ENCODE results near the gene SLAMF1.

The SLAMF1 gene

GRCh38 chr1:160640359-160641123 is 6.3 kb downstream of the SLAMF1 start:
- DNase-seq (ENCODE audit: low read depth), result peak; percentile 44
- TF ChIP-seq CTCF (conservative IDR thresholded peaks at IDR 0.05; ENCODE audit: low read depth, low read length), result no peak
- no peak overlapping the region for H3K4me3 ChIP-seq (ENCODE audit: low read depth, low read length)

GRCh38 chr1:160639652-160640051 is 7.2 kb downstream of the SLAMF1 start:
- peak; percentile 40 for DNase-seq (ENCODE audit: low read depth)
- H3K4me3 ChIP-seq (ENCODE audit: low read depth, low read length), result no peak overlapping the region
- TF ChIP-seq CTCF (conservative IDR thresholded peaks at IDR 0.05; ENCODE audit: low read depth, low read length), result no peak

- no peak for TF ChIP-seq CTCF (conservative IDR thresholded peaks at IDR 0.05; ENCODE audit: low read depth, low read length)
- no peak overlapping the region for H3K4me3 ChIP-seq (ENCODE audit: low read depth, low read length)
- DNase-seq (ENCODE audit: low read depth), result no peak
Observed at GRCh38 chr1:160638926-160639325, 7.9 kb downstream of the SLAMF1 start.

DNA sequence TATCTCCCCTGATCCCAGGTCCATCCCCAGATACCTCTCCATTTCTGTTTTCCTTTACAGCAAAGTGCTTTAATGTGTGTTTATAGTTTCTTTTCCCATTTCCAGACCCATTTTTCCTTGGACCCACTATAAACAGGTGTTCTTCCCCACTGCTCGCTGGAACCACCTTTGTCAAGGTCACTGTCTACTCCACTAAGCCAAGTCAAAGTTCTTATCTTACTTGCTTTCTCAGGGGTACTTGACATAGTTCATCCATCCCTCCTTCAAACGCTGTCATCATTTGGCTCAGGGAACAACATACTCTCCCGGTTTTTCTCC is 8.3 kb downstream of the SLAMF1 start:
- TF ChIP-seq CTCF (conservative IDR thresholded peaks at IDR 0.05; ENCODE audit: low read depth, low read length), result no peak
- H3K4me3 ChIP-seq (ENCODE audit: low read depth, low read length), result no peak overlapping the region
- no peak for DNase-seq (ENCODE audit: low read depth)

- no peak overlapping the region for H3K4me3 ChIP-seq (ENCODE audit: low read depth, low read length)
- DNase-seq (ENCODE audit: low read depth), result peak; percentile 66
- TF ChIP-seq CTCF (conservative IDR thresholded peaks at IDR 0.05; ENCODE audit: low read depth, low read length), result no peak
Observed at GRCh38 chr1:160637821-160638539, 8.9 kb downstream of the SLAMF1 start.

DNA sequence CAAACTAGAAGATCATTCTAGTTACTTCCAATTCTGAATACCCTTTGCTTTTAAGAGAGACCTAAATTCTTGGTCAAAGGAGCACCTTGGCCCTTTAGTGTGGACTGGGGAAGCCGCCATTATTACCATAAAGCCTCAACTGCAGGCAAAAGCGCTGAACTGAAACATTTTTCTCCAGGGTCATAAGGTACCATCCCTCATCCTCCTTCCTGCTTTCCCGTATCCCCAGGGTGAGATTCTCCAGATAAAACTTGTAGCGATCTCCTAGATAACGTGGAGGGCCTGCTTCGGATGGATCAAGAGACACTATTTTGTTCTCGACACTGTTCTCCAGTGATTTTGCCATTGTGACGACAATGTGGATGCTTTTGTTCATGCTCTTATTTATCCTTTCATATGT is 9.8 kb downstream of the SLAMF1 start:
- no peak overlapping the region for H3K4me3 ChIP-seq (ENCODE audit: low read depth, low read length)
- TF ChIP-seq CTCF (conservative IDR thresholded peaks at IDR 0.05; ENCODE audit: low read depth, low read length), result no peak
- no peak for DNase-seq (ENCODE audit: low read depth)

DNA sequence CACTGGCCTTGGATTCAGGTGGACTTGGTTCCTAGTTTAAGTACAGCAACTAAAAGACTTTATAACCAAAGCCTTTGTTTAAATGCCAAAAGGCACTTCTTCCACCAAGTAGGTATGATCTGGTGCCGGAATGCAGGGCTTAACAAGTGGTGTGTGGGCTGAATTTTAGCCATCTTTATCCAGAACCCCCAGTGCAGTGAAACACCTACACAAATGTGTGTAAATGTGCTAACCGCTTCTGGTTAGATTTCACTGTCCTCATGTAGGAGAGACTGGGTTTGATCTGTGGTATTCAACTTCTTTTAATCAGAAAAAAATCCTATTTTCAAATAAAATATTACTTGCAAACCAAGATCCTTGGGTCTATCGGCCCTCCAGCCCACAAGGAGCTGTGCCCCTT is 10.3 kb downstream of the SLAMF1 start:
- DNase-seq (ENCODE audit: low read depth), result no peak
- H3K4me3 ChIP-seq (ENCODE audit: low read depth, low read length), result no peak overlapping the region
- TF ChIP-seq CTCF (conservative IDR thresholded peaks at IDR 0.05; ENCODE audit: low read depth, low read length), result no peak

Data from choroid plexus epithelial cell (primary cell).